Prostate gland (tissue), 2 donors: ENCODE measurements around the gene P3H2.

Experiments
- POLR2AphosphoS5 ChIP-seq: sonication (generic); formaldehyde crosslinking; IDR thresholded peaks from one replicate; pipeline ENCODE4 v1.6.1; 2017; ENCODE audit warnings: antibody characterized with exemption
- TF ChIP-seq, protein P1 (sequence below), 4 experiments: fragments of 200-600 bp in 2 of 4; fragments of 450-650 bp in 2 of 4; sonication (generic) in 2 of 4; IDR thresholded peaks; 1 replicate in 3 of 4; 2 replicates in 1 of 4; pipeline ENCODE4 v1.5.1; 2016 to 2019; ENCODE audit warnings: antibody characterized with exemption in 4 of 4, mild to moderate bottlenecking in 2 of 4, moderate library complexity in 2 of 4

GRCh38 chr3:190169243-190169642, 48.5 kb upstream of the P3H2 start:
- TF ChIP-seq, protein P1, sequence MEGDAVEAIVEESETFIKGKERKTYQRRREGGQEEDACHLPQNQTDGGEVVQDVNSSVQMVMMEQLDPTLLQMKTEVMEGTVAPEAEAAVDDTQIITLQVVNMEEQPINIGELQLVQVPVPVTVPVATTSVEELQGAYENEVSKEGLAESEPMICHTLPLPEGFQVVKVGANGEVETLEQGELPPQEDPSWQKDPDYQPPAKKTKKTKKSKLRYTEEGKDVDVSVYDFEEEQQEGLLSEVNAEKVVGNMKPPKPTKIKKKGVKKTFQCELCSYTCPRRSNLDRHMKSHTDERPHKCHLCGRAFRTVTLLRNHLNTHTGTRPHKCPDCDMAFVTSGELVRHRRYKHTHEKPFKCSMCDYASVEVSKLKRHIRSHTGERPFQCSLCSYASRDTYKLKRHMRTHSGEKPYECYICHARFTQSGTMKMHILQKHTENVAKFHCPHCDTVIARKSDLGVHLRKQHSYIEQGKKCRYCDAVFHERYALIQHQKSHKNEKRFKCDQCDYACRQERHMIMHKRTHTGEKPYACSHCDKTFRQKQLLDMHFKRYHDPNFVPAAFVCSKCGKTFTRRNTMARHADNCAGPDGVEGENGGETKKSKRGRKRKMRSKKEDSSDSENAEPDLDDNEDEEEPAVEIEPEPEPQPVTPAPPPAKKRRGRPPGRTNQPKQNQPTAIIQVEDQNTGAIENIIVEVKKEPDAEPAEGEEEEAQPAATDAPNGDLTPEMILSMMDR (IDR thresholded peaks at IDR 0.05), result no peak
- TF ChIP-seq POLR2AphosphoS5, result no peak
